ENCODE data around the gene PDZRN4.

The PDZRN4 gene

DNA sequence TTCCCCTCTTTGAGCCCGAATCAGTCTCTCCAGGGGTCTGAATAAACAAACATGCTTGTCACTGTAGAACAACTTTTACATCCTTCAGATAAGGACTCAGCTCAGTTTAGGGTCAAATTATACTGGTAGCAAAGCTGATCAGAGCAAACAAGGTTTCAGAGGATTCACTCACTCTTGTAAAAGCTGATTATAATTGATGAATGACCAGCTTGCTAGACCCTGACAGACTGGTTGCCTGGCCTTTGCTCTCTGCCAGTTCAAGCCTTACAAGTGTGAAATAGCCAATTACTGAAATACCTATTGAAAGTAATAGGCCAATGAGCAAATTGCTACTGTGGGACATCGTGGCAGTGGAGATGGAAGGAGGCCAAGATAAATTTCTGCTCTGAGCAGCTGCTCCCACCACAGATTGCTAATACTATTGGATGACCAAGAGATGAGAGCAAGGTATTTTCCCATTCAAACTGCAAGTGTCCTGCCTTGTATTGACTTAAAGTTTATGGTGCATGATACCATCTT is 177.6 kb downstream of the PDZRN4 start:
- DNase-seq, result no peak

- DNase-seq, result no peak
Observed at GRCh38 chr12:41367726-41368405, 179.7 kb downstream of the PDZRN4 start.

DNA sequence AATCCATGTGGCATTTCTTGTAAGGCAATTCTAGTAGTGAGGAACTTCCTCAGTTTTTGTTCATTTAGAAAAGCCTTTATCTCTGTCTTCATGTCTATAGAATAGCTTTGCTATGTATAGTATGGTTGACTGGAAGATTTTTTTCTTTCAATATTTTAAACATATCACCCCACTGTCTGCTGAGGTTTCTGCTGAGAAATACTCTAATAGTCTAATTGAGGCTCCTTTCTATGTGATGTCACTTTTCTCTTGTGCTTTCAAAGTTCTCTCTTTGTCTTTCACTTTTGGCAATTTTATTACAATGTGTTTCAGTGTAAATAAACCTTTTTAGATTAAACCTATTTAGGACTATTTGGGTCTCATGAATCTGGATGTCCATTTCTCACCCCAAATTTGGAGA is 192.8 kb downstream of the PDZRN4 start:
- no peak for DNase-seq

- no peak for DNase-seq
Observed at GRCh38 chr12:41402801-41403200, 214.7 kb downstream of the PDZRN4 start.

DNA sequence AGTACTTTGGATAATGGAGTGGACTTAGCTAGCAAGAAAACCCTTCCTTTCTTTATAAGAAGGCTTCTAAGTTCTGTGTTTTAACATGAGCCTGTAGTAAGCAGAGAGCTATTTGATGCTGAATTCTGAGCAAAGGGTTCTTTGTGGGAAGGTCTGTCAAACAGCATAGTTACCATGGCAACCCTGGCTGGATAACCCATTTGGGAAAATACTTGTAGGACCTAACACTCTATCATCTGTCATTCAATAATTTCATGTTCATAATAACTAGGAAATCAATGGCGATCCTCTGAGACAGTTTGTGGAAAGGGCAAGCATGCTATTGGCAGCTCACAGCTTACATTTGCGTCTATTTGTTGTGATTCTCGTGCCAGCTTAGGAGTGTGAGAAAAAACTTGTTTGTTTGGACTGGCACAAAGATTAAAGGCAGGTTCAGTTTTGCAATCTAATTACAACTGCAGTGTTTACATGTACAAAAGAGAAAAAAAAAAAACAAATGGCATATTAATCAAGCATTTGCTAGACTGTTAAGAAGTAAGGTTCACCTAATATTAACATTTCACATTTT is 219.2 kb downstream of the PDZRN4 start:
- DNase-seq, result no peak

- DNase-seq, result no peak
Observed at GRCh38 chr12:41409628-41410027, 221.5 kb downstream of the PDZRN4 start.

DNA sequence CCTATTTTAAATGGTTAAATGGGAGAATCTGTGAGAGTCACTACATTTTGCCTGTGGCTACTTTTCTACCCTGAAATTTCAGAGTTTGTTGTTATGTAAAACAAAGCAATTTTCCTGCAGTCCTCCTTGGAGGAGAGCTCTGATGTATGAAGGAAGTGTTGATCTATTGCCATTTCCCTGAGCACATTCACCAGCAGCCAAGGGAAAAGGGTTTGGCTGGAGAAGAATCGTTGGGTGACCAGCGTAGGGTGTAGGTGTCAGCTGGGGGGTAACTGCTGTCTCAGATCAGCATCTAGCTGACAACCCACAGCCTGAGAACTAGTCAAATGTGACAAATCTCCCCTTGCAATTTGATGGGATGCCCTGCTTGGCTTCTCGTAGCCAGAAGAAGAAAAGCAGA is 230.5 kb downstream of the PDZRN4 start:
- DNase-seq, result no peak

- DNase-seq, result no peak
Observed at GRCh38 chr12:41419131-41419893, 231.2 kb downstream of the PDZRN4 start.

DNA sequence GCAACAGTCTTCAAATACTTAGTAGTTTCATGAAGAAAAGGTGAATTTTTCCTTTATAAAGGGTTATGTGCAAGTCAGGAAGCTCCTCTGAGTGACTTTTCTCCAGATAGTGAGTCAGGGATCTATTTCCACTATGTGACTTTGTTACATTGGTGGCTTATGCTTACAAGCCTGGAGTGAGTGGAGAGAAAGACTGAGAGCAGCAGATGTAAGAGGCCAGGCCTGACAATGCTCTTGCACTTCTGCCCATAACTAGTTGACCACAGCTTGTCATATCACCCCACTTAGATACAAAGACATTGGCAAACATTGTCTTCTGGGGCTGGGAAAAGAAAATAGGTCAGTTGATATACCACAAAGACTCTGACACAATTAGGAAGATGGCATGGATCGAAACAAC is 236.5 kb downstream of the PDZRN4 start:
- DNase-seq, result no peak

DNA sequence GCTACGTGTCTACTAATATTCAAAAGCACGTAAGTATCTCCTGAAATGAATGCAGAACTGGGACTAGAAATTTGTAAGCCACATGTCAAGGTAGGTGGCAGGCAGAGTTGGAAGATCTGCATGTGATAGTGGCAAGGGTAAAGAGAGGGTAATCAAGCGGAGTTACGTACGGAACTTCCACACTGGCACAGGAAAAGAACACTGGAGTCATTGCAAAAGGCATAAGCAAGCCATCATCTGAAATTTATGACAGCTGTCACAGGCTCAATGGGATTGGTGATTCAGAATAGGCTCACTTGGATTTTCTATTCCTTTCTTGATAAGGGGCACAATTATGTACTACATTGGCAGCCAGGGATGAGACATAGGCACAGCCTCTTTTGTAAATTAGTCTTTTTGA is 245.3 kb downstream of the PDZRN4 start:
- no peak for DNase-seq

GRCh38 chr12:41436076-41436475 is 248.0 kb downstream of the PDZRN4 start:
- DNase-seq, result no peak

DNA sequence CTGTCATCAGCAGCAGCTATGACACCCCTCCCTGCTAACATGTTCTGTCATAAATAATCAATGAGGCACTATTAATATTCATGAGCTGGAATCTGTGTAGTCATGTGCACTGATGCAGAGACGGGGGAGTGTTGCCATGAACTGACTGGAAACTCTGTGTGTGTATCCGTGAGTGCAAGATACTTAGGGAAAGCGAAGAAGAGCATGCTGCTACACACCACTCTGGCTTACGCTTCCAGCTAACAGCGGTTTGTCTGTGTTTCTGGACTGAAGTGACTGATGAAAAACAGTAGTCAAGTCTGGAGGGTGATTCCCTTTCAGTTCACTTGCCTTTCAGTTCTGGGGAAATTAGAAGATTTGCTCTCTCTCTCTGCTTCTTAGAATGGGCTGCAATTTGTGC is 249.4 kb downstream of the PDZRN4 start:
- DNase-seq, result no peak

GRCh38 chr12:41438854-41439541 is 250.9 kb downstream of the PDZRN4 start:
- DNase-seq, result no peak

DNA sequence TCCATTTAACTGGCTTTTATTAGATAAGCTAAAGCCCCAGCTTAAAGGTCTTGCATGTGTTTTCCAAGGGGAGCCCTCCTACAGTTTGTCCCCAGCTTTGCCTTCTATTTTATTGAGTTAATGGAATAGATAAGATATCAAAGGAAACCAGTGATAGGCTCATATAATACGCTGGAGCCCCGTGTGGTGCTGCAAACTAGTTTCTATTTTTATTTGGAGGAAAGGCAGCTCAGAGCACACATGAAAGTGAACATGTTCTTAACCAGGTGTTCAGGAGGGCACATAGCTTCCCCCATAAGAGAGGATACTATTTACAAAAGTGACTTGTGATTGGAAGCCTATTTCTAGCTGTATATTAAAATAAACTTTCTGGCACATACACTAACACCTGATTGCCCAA is 251.7 kb downstream of the PDZRN4 start:
- DNase-seq, result no peak

GRCh38 chr12:41441180-41441579 is 253.1 kb downstream of the PDZRN4 start:
- no peak for DNase-seq

- DNase-seq, result no peak
Observed at GRCh38 chr12:41442896-41443295, 254.8 kb downstream of the PDZRN4 start.

GRCh38 chr12:41443690-41444089 is 255.6 kb downstream of the PDZRN4 start:
- no peak for DNase-seq

DNA sequence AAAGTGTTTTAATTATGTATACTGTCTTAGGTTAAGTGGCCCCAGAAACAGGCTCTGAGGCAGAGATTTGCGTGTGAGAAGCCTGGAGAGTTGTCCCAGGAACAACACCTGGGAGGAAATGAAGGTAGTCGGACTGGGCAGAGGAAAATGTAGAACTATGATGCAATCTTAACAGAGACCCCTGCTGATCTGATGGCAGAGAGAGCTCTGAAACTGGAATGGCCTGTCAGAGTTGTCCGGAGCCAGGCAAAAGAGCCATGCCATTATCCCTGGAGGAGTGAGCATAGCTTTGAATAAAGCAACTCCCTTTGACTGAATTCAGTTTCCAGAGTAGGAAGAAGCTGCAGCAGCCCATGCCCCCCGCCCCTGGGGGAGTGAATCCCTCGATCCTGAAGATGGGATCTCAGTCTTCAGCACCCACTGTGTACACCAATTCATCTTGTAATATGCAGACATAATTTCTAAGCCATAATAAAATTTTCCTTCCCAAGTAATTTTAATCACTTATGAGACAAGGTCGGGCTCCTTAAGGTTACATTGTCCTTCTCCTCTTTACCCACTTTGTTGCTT is 264.8 kb downstream of the PDZRN4 start:
- no peak for DNase-seq

GRCh38 chr12:41453409-41453808 is 265.3 kb downstream of the PDZRN4 start:
- DNase-seq, result no peak

- DNase-seq, result no peak
Observed at GRCh38 chr12:41459111-41459905, 271.2 kb downstream of the PDZRN4 start.

GRCh38 chr12:41459906-41460214 is 271.7 kb downstream of the PDZRN4 start:
- no peak for DNase-seq

DNA sequence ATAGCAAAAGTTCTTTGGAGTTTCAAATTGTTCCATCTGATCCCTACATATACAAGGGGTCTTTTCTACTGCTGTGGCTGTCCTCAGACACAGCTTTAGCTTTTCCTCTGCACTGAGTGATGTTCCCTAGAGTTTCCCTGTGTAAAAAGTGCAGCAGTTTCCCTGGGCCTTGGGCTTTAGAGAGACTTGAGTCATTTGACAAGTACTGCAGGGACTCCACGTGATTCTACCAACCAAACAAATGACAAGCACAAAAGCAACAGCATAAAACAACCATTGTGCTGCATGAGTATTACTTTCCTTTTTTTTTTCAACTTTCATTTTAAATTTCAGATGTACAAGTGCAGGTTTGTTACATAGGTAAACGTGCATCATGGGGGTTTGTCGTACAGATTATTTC is 272.8 kb downstream of the PDZRN4 start:
- no peak for DNase-seq

Data from CD4-positive, alpha-beta T cell treated with Interleukin-15 for 1 hour (primary cell).